Measurements from ENCODE around the gene QKI. TPM values are rescaled to one million over a fixed set of nuclear protein-coding genes. Genes with fewer than 3 reads are reported as not detected.

Gene QKI
- total RNA-seq (2022; extraction: Qiagen RNA extraction; ENCODE audit: low read depth) = 38.8 to 62.2 TPM (median 47.3 TPM) in 5 replicates

GRCh38 chr6:163414117-163414945 lies at the start of gene QKI:
QKI (plus strand) TSS chr6:163414718; CDS start chr6:163415194, 476 bp downstream.

Data from A549 treated with ZK216348 at 1 μM for 4 hours (cell line).